ELF-1 (cell line): ENCODE results near the gene TEX13C.
"Not testable (repeated sequence)": the region's sequence is repeated elsewhere in the genome, so short reads cannot be mapped to it uniquely, and the experiment has no call there.

Experiments used
- DNase-seq: peaks from one replicate; pipeline ENCODE4 v3.0.0-alpha.2; 2016; ENCODE audit warnings: low read depth, low spot score

The TEX13C gene

DNA sequence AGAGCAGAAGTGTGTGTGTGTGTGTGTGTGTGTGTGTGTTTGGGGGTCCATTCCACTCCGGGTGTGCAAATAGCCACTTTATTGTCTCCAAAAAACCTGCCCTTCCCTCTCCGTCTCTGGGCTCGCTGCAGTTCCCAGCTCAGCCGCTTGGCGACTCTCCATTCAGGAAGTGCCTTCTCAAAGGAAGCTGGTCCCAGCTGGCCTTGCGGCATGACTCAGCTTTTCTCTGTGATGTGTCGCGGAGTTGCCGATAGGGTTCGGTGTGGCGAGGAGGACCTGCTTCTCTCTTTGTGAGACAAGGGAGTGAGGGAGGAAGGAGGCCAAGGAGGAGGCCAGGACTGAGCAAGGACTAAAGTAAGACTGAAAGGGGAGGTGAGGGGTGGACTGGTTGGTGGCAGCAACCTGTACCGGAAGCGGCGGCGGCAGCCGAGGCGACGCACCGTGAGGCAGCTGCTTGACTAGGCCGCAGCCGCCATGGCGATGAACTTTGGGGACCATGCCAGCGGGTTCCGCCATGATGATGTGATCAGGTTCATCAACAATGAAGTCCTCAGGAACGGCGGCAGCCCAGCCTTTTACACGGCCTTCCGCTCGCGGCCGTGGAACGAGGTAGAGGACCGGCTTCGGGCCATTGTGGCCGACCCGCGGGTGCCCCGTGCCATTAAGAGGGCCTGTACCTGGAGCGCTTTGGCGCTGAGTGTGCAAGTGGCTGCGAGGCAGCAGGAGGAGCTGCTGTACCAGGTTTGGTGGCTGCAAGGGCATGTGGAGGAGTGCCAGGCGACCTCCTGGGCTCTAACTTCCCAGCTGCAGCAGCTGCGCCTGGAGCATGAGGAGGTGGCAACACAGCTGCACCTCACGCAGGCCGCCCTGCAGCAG is at the start of gene TEX13C:
Gene TEX13C, plus strand, starts transcription at position 226 of the 876 bp plus-strand sequence. Its CDS starts 249 bp downstream, at position 475.
- no peak for DNase-seq

DNA sequence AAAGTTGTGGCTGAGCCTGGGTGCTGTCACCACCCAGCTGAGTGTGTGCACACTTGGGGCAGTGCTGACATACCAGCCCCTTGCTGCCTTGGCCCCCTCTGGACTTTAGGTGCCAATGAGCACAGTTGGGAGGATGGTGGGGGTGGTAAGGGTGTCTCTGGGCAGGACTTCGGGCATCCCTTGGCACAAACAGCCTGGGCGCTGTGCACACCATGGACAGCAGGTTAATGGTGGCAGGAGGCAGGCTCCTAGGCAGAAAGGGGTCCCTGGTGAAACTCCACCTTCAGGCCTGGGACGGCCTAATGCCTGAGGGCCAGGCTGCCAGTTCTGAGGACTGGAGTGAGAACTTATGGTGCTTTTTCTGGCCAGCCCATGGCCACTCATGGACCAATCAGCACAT is 32.4 kb upstream of the TEX13C start:
- DNase-seq: no peak

DNA sequence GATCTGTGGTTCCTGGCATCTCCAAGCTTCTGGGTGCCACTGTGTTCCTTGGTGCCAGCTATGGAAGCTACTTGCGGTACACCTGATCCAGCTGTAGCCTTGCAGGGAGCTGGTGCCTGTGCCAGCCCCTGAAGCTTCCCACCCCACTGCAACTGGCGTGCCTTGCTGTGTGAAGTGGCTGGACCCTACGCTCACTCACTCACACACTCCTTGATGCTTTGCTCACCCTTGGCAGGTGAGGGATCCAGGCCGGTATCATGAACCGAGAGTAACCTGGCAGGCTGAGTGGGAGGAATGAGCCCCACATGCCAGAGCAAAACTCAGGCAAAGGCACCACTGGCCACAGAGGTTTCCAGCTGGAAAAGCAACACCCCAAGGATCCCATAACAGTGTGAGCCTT is 31.3 kb upstream of the TEX13C start:
- no peak for DNase-seq

GRCh38 chrX:125289209-125289608 is 30.5 kb upstream of the TEX13C start:
- no peak for DNase-seq

DNA sequence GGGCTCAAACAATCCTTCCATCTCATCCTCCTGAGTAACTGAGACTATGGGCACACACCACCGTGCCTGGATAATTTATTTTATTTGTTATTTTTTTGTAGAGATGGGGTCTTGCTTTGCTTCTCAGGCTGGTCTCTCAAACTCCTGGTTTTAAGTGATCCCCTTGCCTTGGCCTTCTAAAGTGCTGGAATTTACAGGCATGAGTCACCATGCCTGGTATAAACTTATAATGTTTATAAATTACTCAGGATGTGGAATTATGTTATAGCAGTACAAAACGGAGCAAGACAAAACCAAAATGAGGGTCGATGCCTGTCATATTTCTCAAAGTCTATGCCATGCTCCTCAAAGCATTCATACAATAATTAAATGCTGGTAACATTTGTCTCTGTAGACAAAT is 29.8 kb upstream of the TEX13C start:
- DNase-seq: no peak

- no peak for DNase-seq
Measured at GRCh38 chrX:125291124-125291523, 28.5 kb upstream of the TEX13C start.

DNA sequence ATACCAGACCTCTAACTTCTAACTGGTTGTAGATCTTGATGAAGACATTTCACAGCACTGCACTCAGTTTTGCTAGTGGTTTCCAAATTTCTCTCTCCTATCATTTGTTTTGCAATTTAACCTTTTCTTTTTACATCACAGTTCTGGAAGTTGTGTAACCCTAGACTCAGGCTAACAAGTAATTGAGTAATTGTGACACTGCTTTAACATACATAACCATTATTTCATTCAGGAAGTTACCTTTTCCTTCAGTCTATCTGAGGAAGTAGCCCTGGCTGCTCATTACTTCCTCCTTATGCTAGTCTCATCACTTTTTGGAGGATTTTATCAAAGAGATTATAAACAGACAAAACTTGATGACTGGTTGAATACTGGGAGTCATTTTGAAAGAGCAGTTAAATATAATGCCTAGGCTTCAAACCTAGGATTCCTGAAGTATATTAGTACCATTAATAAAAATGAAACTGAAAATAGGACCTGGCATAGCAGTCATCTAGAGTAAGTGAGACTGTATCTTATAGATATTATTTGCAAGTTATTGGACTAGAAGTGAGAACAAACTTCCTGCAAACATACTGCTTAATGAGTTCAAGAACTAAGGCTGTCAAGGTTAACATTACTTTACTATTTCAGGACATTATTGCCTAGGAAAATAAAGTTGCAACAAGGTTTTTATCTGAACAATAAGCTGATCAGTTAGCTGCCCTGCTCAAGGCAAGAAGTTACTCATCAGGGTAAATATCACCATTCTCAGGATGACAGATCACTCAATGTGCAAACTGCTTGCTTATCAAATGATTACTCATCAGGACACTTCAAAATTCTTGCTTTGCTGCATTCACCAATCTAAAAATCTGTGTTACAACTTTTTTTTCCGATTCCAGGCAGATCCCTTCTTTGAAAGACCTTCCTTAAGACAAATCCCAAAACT is 25.6 kb upstream of the TEX13C start:
- DNase-seq: no peak

- no peak for DNase-seq
Measured at GRCh38 chrX:125295337-125295736, 24.3 kb upstream of the TEX13C start.

DNA sequence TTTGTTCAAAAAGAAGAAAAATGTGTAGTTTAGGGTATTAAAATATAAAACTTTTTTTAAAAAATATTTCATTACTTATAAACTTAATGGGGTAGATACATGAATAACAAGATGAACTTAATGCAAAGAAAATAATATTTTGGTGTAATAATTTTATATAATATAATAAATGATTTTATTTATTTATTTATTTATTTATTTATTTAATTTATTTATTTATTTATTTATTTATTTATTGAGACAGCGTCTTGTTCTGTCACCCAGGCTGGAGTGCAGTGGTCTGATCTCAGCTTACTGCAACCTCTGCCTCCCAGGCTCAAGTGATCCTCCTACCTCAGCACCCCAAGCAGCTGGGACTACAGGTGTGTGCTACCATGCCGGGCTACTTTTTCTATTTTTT is 20.8 kb upstream of the TEX13C start:
- DNase-seq: no peak

DNA sequence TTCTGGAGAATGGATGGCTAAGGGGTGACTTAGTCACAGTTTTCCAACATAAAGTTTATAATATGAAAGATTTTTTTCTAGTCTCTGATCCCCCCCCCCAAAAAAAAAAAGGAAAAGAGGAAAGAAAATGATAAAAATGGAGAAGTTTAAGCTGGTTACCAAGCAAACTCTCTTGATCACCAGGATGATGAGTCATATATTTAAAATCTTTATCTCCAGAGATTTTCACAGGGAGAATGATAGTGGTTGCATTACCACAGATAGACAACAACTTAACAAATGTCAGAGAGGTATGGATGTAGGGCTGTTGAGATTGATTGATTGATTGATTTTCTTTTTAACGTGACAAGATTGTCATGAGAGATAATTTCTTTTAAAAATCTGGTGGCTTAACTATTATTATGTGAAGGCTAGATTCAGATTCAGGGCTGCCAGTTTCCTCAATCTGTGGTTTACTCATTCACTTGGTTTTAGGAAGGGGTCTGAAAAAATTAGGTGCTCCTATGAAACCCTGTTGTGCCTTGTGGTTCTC is 13.3 kb upstream of the TEX13C start:
- DNase-seq: no peak

GRCh38 chrX:125308653-125309052 is 11.0 kb upstream of the TEX13C start:
- DNase-seq: no peak

DNA sequence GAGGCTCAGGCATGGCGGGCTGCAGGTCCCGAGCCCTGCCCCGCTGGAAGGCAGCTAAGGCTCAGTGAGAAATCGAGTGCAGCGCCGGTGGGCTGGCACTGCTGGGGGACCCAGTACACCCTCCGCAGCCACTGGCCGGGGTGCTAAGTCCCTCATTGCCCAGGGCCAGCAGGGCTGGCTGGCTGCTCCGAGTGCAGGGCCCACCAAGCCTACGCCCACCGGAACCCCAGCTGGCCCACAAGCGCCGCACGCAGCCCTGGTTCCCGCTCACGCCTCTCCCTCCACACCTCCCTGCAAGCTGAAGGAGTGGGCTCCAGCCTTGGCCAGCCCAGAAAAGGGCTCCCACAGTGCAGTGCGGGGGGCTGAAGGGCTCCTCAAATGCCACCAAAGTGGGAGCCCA is 505 bp upstream of the TEX13C start:
- not testable (repeated sequence) for DNase-seq

GRCh38 chrX:125322431-125322830 is 2.8 kb downstream of the TEX13C start:
- no peak for DNase-seq

DNA sequence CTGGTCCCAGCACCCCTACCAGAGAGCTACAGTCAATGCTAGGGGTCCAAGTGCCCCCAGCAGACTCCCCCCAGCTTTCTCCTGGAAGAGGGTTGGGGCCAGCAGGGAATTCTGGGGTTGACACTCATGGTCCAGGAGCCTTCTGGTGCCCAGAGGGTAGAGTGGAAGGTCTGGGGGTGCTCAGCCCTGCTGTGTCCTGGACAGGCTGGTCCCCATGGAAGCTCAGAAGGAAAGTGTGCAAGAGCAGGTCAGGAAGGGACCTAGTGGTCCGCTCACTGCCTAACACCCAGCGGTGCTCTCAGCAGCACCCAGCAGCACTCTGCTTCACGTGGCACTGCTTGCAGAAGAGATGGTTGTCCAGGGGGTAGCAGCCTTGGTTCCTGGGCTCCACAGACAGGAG is 6.9 kb downstream of the TEX13C start:
- no peak for DNase-seq

DNA sequence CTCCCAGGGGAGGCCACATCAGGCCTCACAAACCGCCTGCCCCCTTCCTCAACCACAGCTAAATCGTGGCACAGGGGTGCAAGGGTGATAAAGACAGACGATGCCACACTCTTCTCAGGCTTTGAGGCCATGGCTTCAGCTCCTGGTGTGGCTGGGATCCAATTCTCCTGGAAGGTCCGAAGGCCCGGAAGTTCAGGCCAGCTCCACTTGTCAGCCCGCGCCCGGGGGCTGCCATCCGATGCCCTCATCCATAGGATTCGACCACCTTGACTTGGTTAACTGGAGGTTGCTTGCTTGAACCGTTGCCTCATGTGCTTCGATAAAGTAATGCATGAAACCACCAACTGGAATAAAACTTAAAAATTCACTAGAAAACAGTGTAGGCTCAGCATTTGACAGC is 8.2 kb downstream of the TEX13C start:
- DNase-seq: no peak

GRCh38 chrX:125333583-125333982 is 13.9 kb downstream of the TEX13C start:
- no peak for DNase-seq

GRCh38 chrX:125340490-125340889 is 20.8 kb downstream of the TEX13C start:
- DNase-seq: no peak

- DNase-seq: no peak
Measured at GRCh38 chrX:125374169-125374568, 54.5 kb downstream of the TEX13C start.
